Nephron (organoid): ENCODE measurements around the gene AGAP1.

ENCODE experiments used
- H3K27ac Mint-ChIP-seq, 3 experiments: 2 replicates each; pipeline ENCODE4 v1.8.0; 2020; ENCODE audit warnings: mixed read lengths in 3 of 3, mild to moderate bottlenecking in 2 of 3, moderate library complexity in 1 of 3
- H3K27me3 Mint-ChIP-seq: 2 replicates; pipeline ENCODE4 v1.8.0; 2021; ENCODE audit warnings: low read depth, mild to moderate bottlenecking, moderate library complexity, mixed read lengths
- H3K36me3 Mint-ChIP-seq: 2 replicates; pipeline ENCODE4 v1.8.0; 2020; ENCODE audit warnings: low read depth, mixed read lengths
- H3K4me1 Mint-ChIP-seq: 2 replicates; pipeline ENCODE4 v1.8.0; 2020; ENCODE audit warnings: mixed read lengths
- H3K4me3 Mint-ChIP-seq, 3 experiments: 2 replicates each; pipeline ENCODE4 v1.8.0; 2020; ENCODE audit warnings: mild to moderate bottlenecking in 3 of 3, mixed read lengths in 3 of 3, moderate library complexity in 2 of 3
- H3K9me3 Mint-ChIP-seq: 2 replicates; pipeline ENCODE4 v1.8.0; 2020; ENCODE audit warnings: mixed read lengths
- CTCF ChIP-seq, 3 experiments: fragments of 200-600 bp; sonication (generic); IDR thresholded peaks; one replicate each; pipeline ENCODE4 v1.5.0; 2021; ENCODE audit warnings: antibody characterized with exemption in 3 of 3; ENCODE audit not compliant: unreplicated experiment in 3 of 3

Gene AGAP1

GRCh38 chr2:236080412-236080811 is 586.6 kb downstream of the AGAP1 start:
- Mint-ChIP-seq H3K4me1 (peaks cover 9% of the 10 kb centered on the region), H3K9me3 (no peaks in the 10 kb centered on the region), H3K27ac (no peak overlapping the region), H3K4me3 (no peak overlapping the region), H3K27me3 (peaks cover 3% of the 10 kb centered on the region), H3K36me3 (peaks cover 4% of the 10 kb centered on the region)
- no peak for TF ChIP-seq CTCF (IDR thresholded peaks at IDR 0.05; ENCODE audit: unreplicated experiment in 3 of 3)

- Mint-ChIP-seq H3K36me3 (peaks cover 4% of the 10 kb centered on the region), H3K9me3 (no peaks in the 10 kb centered on the region), H3K27ac (no peak overlapping the region), H3K27me3 (peaks cover 3% of the 10 kb centered on the region), H3K4me1 (peaks cover 15% of the 10 kb centered on the region), H3K4me3 (no peak overlapping the region)
- TF ChIP-seq CTCF (IDR thresholded peaks at IDR 0.05; ENCODE audit: unreplicated experiment in 3 of 3) = no peak
Observed at GRCh38 chr2:236081171-236081570, 587.3 kb downstream of the AGAP1 start.

GRCh38 chr2:236082061-236082460 is 588.2 kb downstream of the AGAP1 start:
- H3K27ac Mint-ChIP-seq = no peak overlapping the region

GRCh38 chr2:236083934-236084333 is 590.1 kb downstream of the AGAP1 start:
- Mint-ChIP-seq H3K27ac (no peak overlapping the region), H3K4me3 (no peak overlapping the region), H3K36me3 (peaks cover 4% of the 10 kb centered on the region), H3K27me3 (peaks cover 3% of the 10 kb centered on the region), H3K4me1 (peaks cover 23% of the 10 kb centered on the region), H3K9me3 (no peaks in the 10 kb centered on the region)
- no peak for TF ChIP-seq CTCF (IDR thresholded peaks at IDR 0.05; ENCODE audit: unreplicated experiment in 3 of 3)

More at GRCh38 chr2:236082061-236082460, 588.2 kb downstream of the AGAP1 start:
- H3K4me1 Mint-ChIP-seq = peaks cover 23% of the 10 kb centered on the region
- H3K4me3 Mint-ChIP-seq = no peak overlapping the region
- H3K36me3 Mint-ChIP-seq = peaks cover 4% of the 10 kb centered on the region
- no peak for TF ChIP-seq CTCF (IDR thresholded peaks at IDR 0.05; ENCODE audit: unreplicated experiment in 3 of 3)
- peaks cover 3% of the 10 kb centered on the region for H3K27me3 Mint-ChIP-seq
- H3K9me3 Mint-ChIP-seq = no peaks in the 10 kb centered on the region

- Mint-ChIP-seq H3K9me3 (no peaks in the 10 kb centered on the region), H3K4me1 (peaks cover 23% of the 10 kb centered on the region), H3K36me3 (no peaks in the 10 kb centered on the region), H3K27ac (no peak overlapping the region), H3K4me3 (no peak overlapping the region), H3K27me3 (peaks cover 3% of the 10 kb centered on the region)
- TF ChIP-seq CTCF (IDR thresholded peaks at IDR 0.05; ENCODE audit: unreplicated experiment in 3 of 3) = no peak
Observed at GRCh38 chr2:236085211-236085610, 591.4 kb downstream of the AGAP1 start.

- TF ChIP-seq CTCF (IDR thresholded peaks at IDR 0.05; ENCODE audit: unreplicated experiment in 3 of 3) = no peak
- H3K36me3 Mint-ChIP-seq = no peaks in the 10 kb centered on the region
- H3K4me1 Mint-ChIP-seq = peaks cover 23% of the 10 kb centered on the region
- H3K9me3 Mint-ChIP-seq = no peaks in the 10 kb centered on the region
- H3K27me3 Mint-ChIP-seq = peaks cover 3% of the 10 kb centered on the region
- no peak overlapping the region for H3K4me3 Mint-ChIP-seq
- H3K27ac Mint-ChIP-seq = peak overlapping the region in 1 of 3 experiments; percentile 55
Observed at GRCh38 chr2:236085647-236086046, 591.8 kb downstream of the AGAP1 start.
